Right lobe of liver (tissue), 6 donors: ENCODE data around the gene FLT3. TPM values are rescaled to one million over a fixed set of nuclear protein-coding genes. Genes with fewer than 3 reads are reported as not detected.
A peak's percentile ranks its signal among the peaks of the same experiment; 100 is the strongest.

Experiments used
- ATAC-seq, 4 donors: fragments of 200-7000 bp; cut with Tn5 transposase; one replicate each; pipeline ENCODE4 v1.9.1; 2020; ENCODE audit warnings: mild to moderate bottlenecking in 4 of 4, moderate library complexity in 4 of 4
- DNase-seq, 3 donors: peaks; one replicate each; pipeline ENCODE4 v3.0.0-alpha.2; 2020
- H3K27ac ChIP-seq, 3 donors: fragments of 200-600 bp; one replicate each; pipeline ENCODE4 v1.8.0; 2022
- H3K27me3 ChIP-seq, 2 donors: fragments of 200-600 bp; one replicate each; pipeline ENCODE4 v1.8.0; 2022
- H3K36me3 ChIP-seq, 4 donors: fragments of 200-600 bp; sonication (generic) in 1 of 4; one replicate each; pipeline versions ENCODE4 v1.5.1 to v1.8.0; 2017 to 2022; ENCODE audit warnings: control low read depth in 1 of 4
- H3K4me1 ChIP-seq, 4 donors: fragments of 200-600 bp; sonication (generic) in 1 of 4; one replicate each; pipeline versions ENCODE4 v1.5.1 to v1.8.0; 2017 to 2022; ENCODE audit warnings: control low read depth in 1 of 4
- H3K4me3 ChIP-seq, 3 donors: fragments of 200-600 bp; one replicate each; pipeline ENCODE4 v1.8.0; 2022
- H3K9me3 ChIP-seq, 4 donors: fragments of 200-600 bp; sonication (generic) in 1 of 4; one replicate each; pipeline versions ENCODE4 v1.5.1 to v1.8.0; 2017 to 2022; ENCODE audit warnings: control low read depth in 1 of 4
- CTCF ChIP-seq, 4 donors: fragments of 200-600 bp in 3 of 4; fragments of 450-650 bp in 1 of 4; IDR thresholded peaks; one replicate each; pipeline versions ENCODE4 v1.5.1 to v1.8.0; 2016 to 2022; ENCODE audit warnings: antibody characterized with exemption in 4 of 4, mild to moderate bottlenecking in 2 of 4
- POLR2A ChIP-seq: fragments of 450-650 bp; IDR thresholded peaks from one replicate; pipeline ENCODE4 v1.6.1; 2017; ENCODE audit warnings: antibody characterized with exemption, mild to moderate bottlenecking
- WGBS: methylation state at CpG from one replicate; pipeline ENCODE4 v1.1.6; 2018; ENCODE audit warnings: low coverage, low lambda C conversion rate; ENCODE audit not compliant: insufficient coverage; ENCODE audit errors: missing lambda C conversion rate; 5-methylcytosine and 5-hydroxymethylcytosine counted together
- intact Hi-C, 2 donors: fragments of 100-400 bp; cut with DNase I; formaldehyde crosslinking; loops; one replicate each; pipeline versions ENCODE4 v1.11.2 to v1.14.1; 2022
- total RNA-seq, 6 experiments: library from RNA; depleted of rRNA in 2 of 6; stranded (reverse); fragments of >200 nt in 2 of 6; fragmentation: NEBNext Ultra II Directional in 3 of 6; extraction: Animal tissue kit (Norgen Biotek cat#: 25700) in 3 of 6; gene quantifications; one replicate each; pipeline versions ENCODE4 v1.1.0 to v1.2.4, GENCODE V29; 2016 to 2023
- donor health status: DM: no; HTN: yes; CAD: no.
- donor health status: DM: no; HTN: no; CAD: no.
- donor health status: DM: no; HTN: no; CAD: no.
- donor health status: DM: no; HTN: yes; CAD: no.
- donor health status: DM: no; HTN: yes; CAD: no.

The FLT3 gene
- total RNA-seq, 6 experiments from 2014 or later, result 0.04 to 0.74 (median 0.24) TPM

- 16% methylated on average over 2 of the region's 9 CpGs for WGBS
Observed at GRCh38 chr13:28026508-28026907, 73.9 kb downstream of the FLT3 start.

GRCh38 chr13:28022848-28023518 is 77.4 kb downstream of the FLT3 start:
- DNase-seq, result no peak
- no peaks in the 10 kb centered on the region for H3K36me3 ChIP-seq
- H3K9me3 ChIP-seq, result no peaks in the 10 kb centered on the region
- 56% methylated on average over 4 of the region's 9 CpGs for WGBS
- no peak overlapping the region for H3K27ac ChIP-seq
- H3K27me3 ChIP-seq, result no peaks in the 10 kb centered on the region
- peaks cover 0 to 8% (median 0%) of the 10 kb centered on the region in 4 donors for H3K4me1 ChIP-seq
- intact Hi-C loops, result no loop called here
- peak in 1 of 4 donors; percentile 17 for ATAC-seq
- TF ChIP-seq POLR2A (no peak), CTCF (IDR thresholded peaks at IDR 0.05) (no peak)
- H3K4me3 ChIP-seq, result no peak overlapping the region

More at GRCh38 chr13:28026508-28026907, 73.9 kb downstream of the FLT3 start:
- no peak overlapping the region for H3K27ac ChIP-seq
- ATAC-seq (no peak), DNase-seq (no peak)
- no peak overlapping the region for H3K4me3 ChIP-seq
- H3K36me3 ChIP-seq, result no peaks in the 10 kb centered on the region
- intact Hi-C loops, result no loop called here
- peaks cover 0 to 8% (median 0%) of the 10 kb centered on the region in 4 donors for H3K4me1 ChIP-seq
- TF ChIP-seq POLR2A (no peak), CTCF (IDR thresholded peaks at IDR 0.05) (no peak)
- H3K9me3 ChIP-seq, result no peaks in the 10 kb centered on the region
- no peaks in the 10 kb centered on the region for H3K27me3 ChIP-seq

- H3K4me1 ChIP-seq, result no peaks in the 10 kb centered on the region
- TF ChIP-seq CTCF (IDR thresholded peaks at IDR 0.05), result no peak
- TF ChIP-seq POLR2A, result no peak
- DNase-seq (no peak), ATAC-seq (no peak)
- H3K27me3 ChIP-seq, result no peaks in the 10 kb centered on the region
- intact Hi-C loops, result no loop called here
- H3K9me3 ChIP-seq, result no peaks in the 10 kb centered on the region
- no peak overlapping the region for H3K4me3 ChIP-seq
- no peak overlapping the region for H3K27ac ChIP-seq
- H3K36me3 ChIP-seq, result no peaks in the 10 kb centered on the region
- 43% methylated on average over 3 of the region's 3 CpGs for WGBS
Observed at GRCh38 chr13:28014301-28014700, 86.1 kb downstream of the FLT3 start.

GRCh38 chr13:28013482-28013881 is 86.9 kb downstream of the FLT3 start:
- no peak for TF ChIP-seq POLR2A
- no peak for TF ChIP-seq CTCF (IDR thresholded peaks at IDR 0.05)
- intact Hi-C loops, result no loop called here
- no peak overlapping the region for H3K4me3 ChIP-seq
- H3K36me3 ChIP-seq, result no peaks in the 10 kb centered on the region
- DNase-seq, result no peak
- H3K27ac ChIP-seq, result no peak overlapping the region
- no peaks in the 10 kb centered on the region for H3K27me3 ChIP-seq
- H3K9me3 ChIP-seq, result no peaks in the 10 kb centered on the region
- WGBS, result 88% methylated on average over 1 of the region's 1 CpG
- H3K4me1 ChIP-seq, result no peaks in the 10 kb centered on the region
- ATAC-seq, result no peak
